ENCODE data around the gene TRIM67. TPM values are rescaled to one million over a fixed set of nuclear protein-coding genes. Genes with fewer than 3 reads are reported as not detected.
"Not testable (repeated sequence)": the region's sequence is repeated elsewhere in the genome, so short reads cannot be mapped to it uniquely, and the experiment has no call there.

TRIM67 gene
- total RNA-seq, 1 donor from 2014 or later = not detected

DNA sequence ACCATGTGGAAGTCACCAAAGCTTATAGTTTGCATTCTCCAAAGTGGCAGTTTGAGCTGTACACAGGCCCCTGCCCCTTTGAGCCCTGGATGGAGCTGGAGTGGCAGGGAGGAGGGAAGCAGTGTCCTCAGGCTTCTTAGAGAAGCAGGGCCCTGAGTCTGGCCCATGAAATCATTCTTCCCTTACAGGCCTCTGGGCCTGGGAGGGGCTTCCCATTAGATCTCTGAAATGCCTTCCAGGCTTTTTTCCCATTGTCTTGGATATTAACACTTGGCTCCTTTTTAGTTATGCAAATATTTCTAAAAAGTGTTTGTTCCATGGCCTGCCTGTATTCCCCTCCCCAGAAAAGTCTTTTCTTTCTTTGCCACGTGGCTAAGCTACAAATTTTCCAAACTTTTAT lies 10.0 kb upstream of the TRIM67 start:
- Histone ChIP-seq H3K27me3 (no peaks in the 10 kb centered on the region), H3K9me3 (peaks cover 0 to 13% of the 10 kb centered on the region in 2 donors), H3K27ac (no peak overlapping the region), H3K4me3 (no peak overlapping the region), H3K36me3 (no peaks in the 10 kb centered on the region), H3K4me1 (no peaks in the 10 kb centered on the region)
- TF ChIP-seq, protein P1, sequence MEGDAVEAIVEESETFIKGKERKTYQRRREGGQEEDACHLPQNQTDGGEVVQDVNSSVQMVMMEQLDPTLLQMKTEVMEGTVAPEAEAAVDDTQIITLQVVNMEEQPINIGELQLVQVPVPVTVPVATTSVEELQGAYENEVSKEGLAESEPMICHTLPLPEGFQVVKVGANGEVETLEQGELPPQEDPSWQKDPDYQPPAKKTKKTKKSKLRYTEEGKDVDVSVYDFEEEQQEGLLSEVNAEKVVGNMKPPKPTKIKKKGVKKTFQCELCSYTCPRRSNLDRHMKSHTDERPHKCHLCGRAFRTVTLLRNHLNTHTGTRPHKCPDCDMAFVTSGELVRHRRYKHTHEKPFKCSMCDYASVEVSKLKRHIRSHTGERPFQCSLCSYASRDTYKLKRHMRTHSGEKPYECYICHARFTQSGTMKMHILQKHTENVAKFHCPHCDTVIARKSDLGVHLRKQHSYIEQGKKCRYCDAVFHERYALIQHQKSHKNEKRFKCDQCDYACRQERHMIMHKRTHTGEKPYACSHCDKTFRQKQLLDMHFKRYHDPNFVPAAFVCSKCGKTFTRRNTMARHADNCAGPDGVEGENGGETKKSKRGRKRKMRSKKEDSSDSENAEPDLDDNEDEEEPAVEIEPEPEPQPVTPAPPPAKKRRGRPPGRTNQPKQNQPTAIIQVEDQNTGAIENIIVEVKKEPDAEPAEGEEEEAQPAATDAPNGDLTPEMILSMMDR (IDR thresholded peaks at IDR 0.05) = no peak
- intact Hi-C loops (cut with DNase I) = no loop called here
- DNase-seq (ENCODE audit: low spot score in 2 of 2) = no peak

GRCh38 chr1:231153726-231154125 lies 8.1 kb upstream of the TRIM67 start:
- Histone ChIP-seq H3K4me1 (no peaks in the 10 kb centered on the region), H3K27ac (no peak overlapping the region), H3K4me3 (no peak overlapping the region), H3K27me3 (no peaks in the 10 kb centered on the region), H3K9me3 (peaks cover 0 to 13% of the 10 kb centered on the region in 2 donors), H3K36me3 (no peaks in the 10 kb centered on the region)
- no peak for DNase-seq (ENCODE audit: low spot score in 2 of 2)
- TF ChIP-seq, protein P1 (IDR thresholded peaks at IDR 0.05) = no peak
- intact Hi-C loops (cut with DNase I) = no loop called here

DNA sequence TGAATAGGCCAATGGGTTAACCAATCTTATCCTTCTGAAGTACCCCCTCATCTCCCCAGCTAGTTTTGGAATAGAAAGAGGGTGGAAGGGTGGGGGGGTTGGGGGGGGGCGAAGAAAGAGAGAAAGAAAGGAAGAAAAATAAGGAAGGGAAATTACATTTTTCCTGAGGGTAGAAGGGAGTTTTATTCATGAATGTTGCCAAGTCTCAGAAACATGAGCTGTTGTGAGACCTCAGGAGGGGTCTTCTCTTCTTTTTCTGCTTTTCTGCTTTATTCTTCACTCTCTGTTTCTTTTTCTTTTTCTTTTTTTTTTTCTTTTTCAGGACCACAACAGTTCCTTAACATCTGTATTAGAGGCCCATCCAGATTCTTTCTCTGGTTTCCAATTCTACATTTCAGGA lies 6.0 kb upstream of the TRIM67 start:
- H3K36me3 ChIP-seq = no peaks in the 10 kb centered on the region
- peaks cover 0 to 13% of the 10 kb centered on the region in 2 donors for H3K9me3 ChIP-seq
- no peaks in the 10 kb centered on the region for H3K27me3 ChIP-seq
- H3K4me3 ChIP-seq = no peak overlapping the region
- no peaks in the 10 kb centered on the region for H3K4me1 ChIP-seq
- H3K27ac ChIP-seq = no peak overlapping the region
- DNase-seq (ENCODE audit: low spot score in 2 of 2) = no peak
- intact Hi-C loops (cut with DNase I) = no loop called here
- TF ChIP-seq, protein P1 (IDR thresholded peaks at IDR 0.05) = no peak

- intact Hi-C loops (cut with DNase I) = no loop called here
- H3K36me3 ChIP-seq = no peaks in the 10 kb centered on the region
- DNase-seq (ENCODE audit: low spot score in 2 of 2) = no peak
- peaks cover 8% of the 10 kb centered on the region for H3K27me3 ChIP-seq
- no peak overlapping the region for H3K27ac ChIP-seq
- TF ChIP-seq, protein P1 (IDR thresholded peaks at IDR 0.05) = no peak
- H3K4me1 ChIP-seq = peaks cover 9 to 11% of the 10 kb centered on the region in 2 donors
- H3K4me3 ChIP-seq = no peak overlapping the region
- no peaks in the 10 kb centered on the region for H3K9me3 ChIP-seq
These were observed 4.5 kb upstream of the TRIM67 start for GRCh38 chr1:231157311-231157710.

- not testable (repeated sequence) for H3K27me3 ChIP-seq, H3K27ac ChIP-seq
These were observed 3.7 kb upstream of the TRIM67 start for GRCh38 chr1:231158141-231158540.

DNA sequence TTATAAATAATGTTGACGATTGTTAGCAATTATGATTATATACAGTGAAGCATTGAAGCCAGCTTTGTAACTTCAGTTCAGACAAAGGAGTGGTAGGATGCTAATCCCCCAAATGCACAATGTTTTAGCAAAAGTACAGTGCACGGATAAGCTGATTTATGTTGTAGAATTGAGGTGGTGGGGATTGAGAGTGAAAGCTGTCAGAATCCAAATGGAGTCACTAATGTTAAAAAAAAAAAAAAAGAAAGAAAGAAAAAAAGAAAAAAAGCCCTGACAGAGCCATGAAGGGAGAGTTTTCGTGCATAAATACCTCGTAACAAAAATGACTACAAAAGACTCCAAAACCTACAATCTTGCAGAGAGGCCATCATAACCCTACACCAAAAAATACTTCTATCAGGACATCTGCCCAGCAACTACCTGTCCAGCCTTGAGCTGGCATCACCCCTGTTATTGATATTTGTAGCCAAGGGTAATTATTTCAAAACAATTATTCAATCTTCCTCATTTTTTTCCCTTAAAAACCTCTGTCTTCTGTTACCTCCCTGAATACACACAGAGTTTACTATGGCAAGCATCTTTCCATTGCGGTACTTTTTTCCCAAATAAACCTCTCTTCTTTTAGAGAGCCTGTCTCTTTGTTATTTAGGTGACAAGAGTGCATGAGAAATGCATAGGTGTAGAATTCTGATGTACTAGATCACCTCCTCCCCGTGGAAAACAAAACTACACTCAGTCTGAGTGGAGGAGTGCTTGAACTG lies 2.5 kb upstream of the TRIM67 start:
- TF ChIP-seq, protein P1 (IDR thresholded peaks at IDR 0.05) = no peak
- H3K9me3 ChIP-seq = no peaks in the 10 kb centered on the region
- intact Hi-C loops (cut with DNase I) = no loop called here
- H3K36me3 ChIP-seq = no peaks in the 10 kb centered on the region
- H3K27me3 ChIP-seq = peaks cover 8% of the 10 kb centered on the region
- no peak overlapping the region for H3K27ac ChIP-seq
- H3K4me1 ChIP-seq = peaks cover 14 to 22% of the 10 kb centered on the region in 2 donors
- no peak overlapping the region for H3K4me3 ChIP-seq
- no peak for DNase-seq (ENCODE audit: low spot score in 2 of 2)

More at GRCh38 chr1:231158141-231158540, 3.7 kb upstream of the TRIM67 start:
- H3K4me3 ChIP-seq; H3K9me3 ChIP-seq; DNase-seq (ENCODE audit: low spot score in 2 of 2); H3K36me3 ChIP-seq; intact Hi-C loops (cut with DNase I): not testable (repeated sequence)
- H3K4me1 ChIP-seq = peaks cover 14 to 20% of the 10 kb centered on the region in 2 donors
